DMS 273 treated with DMSO at 0.1 percent for 48 hours (cell line): ENCODE measurements around the gene CRACR2A.

Experiments
- DNase-seq: peaks from one replicate; lab custom pipeline; 2025; lab: John Stamatoyannopoulos, UW

The CRACR2A gene

GRCh38 chr12:3752741-3753486, at the start of gene CRACR2A:
TSS of gene CRACR2A (minus strand) at chr12:3753109. CDS start at chr12:3696999, 56,110 bp downstream.
- DNase-seq, result peak; percentile 48

- no peak for DNase-seq
These were observed 44.7 kb upstream of the CRACR2A start for GRCh38 chr12:3797531-3798048.

DNA sequence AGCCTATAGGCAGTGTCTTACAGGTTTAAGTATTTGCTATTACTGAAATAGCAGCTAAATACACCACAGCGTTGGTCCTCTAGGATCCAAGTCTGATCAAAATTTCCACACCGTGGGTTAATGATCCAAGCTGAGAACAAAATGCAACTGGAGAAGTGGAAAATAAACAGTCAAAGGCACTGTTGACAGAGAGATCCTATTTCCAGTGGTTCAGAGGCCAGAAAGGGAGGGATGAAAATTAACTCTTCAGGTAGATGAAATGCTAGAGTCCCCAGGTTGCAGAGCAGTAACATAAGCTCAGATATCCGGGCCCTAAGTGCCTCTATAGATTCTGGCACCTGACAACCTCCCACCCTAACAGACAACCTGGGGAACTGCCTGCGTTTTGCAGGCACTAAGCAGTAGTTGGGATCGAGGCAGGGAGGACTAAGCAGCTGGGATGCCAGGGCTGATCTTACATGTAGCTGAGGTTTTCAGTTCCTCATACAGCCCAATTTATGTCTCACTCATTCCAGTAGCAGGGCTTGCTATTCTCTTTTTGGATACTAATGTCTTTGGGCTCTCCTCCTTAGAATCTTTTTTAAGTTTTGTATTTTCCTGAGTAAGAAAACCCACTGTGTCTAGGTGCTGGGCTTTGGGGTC, 42.7 kb upstream of the CRACR2A start:
- DNase-seq, result no peak

- no peak for DNase-seq
These were observed 42.2 kb upstream of the CRACR2A start for GRCh38 chr12:3795066-3795465.

DNA sequence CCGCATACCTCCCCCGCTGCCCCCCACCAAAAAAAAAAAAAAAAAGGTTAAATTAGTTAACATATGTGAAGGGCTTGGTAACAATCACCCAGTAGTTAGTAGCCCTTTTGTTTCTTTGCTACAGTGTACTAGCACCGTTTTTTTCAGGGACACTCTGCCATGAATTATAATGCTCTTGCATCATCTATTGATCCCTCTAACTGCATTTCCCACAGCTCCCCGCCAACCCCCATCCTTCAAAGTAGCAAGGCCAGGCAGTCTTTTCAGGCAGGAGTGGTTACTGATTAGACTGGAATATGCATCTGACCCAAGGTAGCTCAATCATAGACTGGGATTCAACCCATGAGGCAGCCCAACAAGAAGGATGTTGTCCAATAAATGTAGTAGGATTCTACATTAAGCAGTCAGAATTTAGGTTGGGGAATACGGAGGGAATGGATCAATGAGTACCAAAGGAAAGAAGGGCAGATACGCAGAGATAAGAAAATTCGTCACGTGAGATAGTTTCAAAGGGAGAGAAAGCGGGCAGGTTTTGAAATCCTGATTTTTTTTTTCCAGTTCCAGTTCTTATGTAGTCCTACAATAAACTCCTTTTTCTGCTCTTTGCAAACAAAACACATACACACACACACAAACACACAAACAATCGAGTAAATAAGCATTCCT, 39.8 kb upstream of the CRACR2A start:
- no peak for DNase-seq

DNA sequence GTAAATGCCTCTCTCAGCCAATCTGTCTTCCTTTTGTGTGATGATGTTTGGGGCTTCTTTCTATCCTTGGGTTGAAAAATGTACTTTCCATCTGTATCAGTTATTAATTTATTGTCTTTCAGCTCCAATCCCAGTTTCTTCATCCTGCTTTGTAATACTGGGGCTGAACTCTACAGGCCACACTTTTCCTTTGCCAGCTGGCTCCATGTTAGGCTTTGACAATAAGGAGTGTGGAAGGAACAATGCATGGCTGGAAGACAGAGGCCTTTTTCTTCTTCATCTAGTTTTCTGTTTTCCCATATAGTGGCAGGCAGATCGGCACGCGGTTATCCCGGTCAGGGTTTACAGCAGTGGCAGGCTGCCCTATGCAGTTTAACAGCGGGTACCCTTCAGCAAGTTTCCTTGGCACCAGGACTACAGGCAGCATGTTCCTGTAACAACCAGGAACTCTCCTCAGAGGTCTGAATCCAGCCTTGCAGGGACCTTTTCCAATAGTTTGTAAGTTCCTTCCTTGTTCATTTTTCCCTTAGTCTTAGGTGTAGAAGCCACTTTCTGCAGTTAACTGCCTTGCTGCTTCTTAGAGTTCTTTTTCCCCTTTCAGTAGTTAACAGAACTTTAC, 38.5 kb upstream of the CRACR2A start:
- DNase-seq, result no peak

GRCh38 chr12:3790642-3791041, 37.7 kb upstream of the CRACR2A start:
- DNase-seq, result no peak

- no peak for DNase-seq
These were observed 36.9 kb upstream of the CRACR2A start for GRCh38 chr12:3789838-3790237.

DNA sequence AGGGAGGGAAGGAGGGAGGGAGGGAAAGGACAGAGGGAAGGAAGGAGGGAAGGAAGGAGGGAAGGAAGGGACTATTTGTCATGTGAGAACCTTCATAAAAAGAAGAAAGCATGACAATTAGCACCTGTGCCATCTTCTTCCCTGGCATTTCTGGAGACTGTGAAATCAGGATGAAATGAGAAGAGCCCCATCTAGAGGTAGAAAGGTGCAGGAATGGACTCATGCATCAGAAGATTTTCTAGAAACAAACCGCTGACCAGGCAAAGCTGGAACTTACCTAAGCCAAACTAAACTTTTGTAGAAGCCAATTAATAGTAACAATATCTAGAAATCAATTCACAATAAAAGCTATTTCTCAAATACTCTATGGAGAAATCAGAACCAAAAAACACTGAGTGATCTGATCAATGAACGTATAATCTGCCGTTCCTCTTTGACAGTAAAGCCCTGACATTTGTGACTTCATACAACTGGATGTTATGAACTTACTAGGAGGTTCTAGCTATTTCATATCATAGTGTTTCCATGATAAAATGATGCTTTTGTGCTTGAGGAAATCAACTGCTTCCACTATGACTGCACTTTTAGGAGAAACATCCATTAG, 24.4 kb upstream of the CRACR2A start:
- no peak for DNase-seq

- DNase-seq, result no peak
These were observed 22.6 kb upstream of the CRACR2A start for GRCh38 chr12:3775385-3776035.

- no peak for DNase-seq
These were observed 19.5 kb upstream of the CRACR2A start for GRCh38 chr12:3772380-3772779.

- DNase-seq, result no peak
These were observed 18.9 kb upstream of the CRACR2A start for GRCh38 chr12:3771853-3772252.

GRCh38 chr12:3770891-3771290, 18.0 kb upstream of the CRACR2A start:
- no peak for DNase-seq

- DNase-seq, result no peak
These were observed 16.1 kb upstream of the CRACR2A start for GRCh38 chr12:3768911-3769447.

- no peak for DNase-seq
These were observed 8.3 kb upstream of the CRACR2A start for GRCh38 chr12:3761116-3761735.

DNA sequence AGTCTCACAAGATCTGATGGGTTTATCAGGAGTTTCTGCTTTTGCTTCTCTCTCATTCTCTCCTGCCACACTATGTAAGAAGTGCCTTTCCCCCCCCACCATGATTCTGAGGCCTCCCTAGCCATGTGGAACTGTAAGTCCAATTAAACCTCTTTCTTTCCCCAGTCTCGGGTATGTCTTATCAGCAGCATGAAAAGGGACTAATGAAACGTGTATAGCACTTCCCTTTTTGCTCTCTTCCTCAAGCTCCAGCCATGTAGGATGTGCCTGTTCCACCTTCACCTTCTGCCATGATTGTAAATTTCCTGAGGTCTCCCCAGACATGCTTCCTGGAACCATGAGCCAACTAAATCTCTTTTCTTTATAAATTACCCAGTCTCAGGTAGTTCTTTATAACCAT, 7.0 kb upstream of the CRACR2A start:
- DNase-seq, result no peak

- no peak for DNase-seq
These were observed 4.4 kb upstream of the CRACR2A start for GRCh38 chr12:3757261-3757660.

DNA sequence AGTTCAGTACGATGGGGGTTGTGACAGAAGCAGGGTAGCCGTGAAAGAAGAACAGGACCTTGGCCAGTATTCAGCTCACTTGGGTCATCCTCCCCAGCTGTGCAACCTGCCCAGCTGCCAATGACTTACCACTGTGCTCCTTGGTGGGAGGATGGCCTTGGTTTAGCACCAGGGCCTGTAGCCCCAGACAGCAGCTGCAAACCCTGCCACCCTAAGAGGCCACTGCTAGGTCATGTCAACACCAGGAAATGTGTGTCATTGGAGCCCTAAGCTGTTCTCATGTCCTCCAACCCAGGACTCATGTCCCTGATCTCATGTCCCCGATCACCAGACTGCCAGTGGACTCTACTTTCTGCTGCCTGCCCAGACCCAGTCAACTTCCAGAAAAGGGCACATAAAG, 3.0 kb upstream of the CRACR2A start:
- no peak for DNase-seq

GRCh38 chr12:3753544-3754284, 805 bp upstream of the CRACR2A start:
- DNase-seq, result peak; percentile 10

- no peak for DNase-seq
These were observed 706 bp downstream of the CRACR2A start for GRCh38 chr12:3752096-3752709.
